GM23338 (cell line): ENCODE measurements around the gene SNX32. TPM values are rescaled to one million over a fixed set of nuclear protein-coding genes. Genes with fewer than 3 reads are reported as not detected.

ENCODE experiments used
- ATAC-seq: fragments of 200-7000 bp; cut with Tn5 transposase; 3 replicates; pipeline ENCODE4 v1.9.1; 2020
- DNase-seq: peaks from one replicate; pipeline ENCODE4 v3.0.0-alpha.2; 2015; ENCODE audit warnings: low spot score
- H2AFZ ChIP-seq: fragments of 200-600 bp; sonication (generic); 2 replicates; pipeline ENCODE4 v1.8.0; 2016; ENCODE audit warnings: antibody characterized with exemption, mild to moderate bottlenecking, moderate library complexity
- H3F3A ChIP-seq: fragments of 200-600 bp; sonication (generic); replicated peaks from 2 replicates; pipeline ENCODE4 v1.8.0; 2017; ENCODE audit warnings: antibody characterized with exemption, mixed run types, low read depth
- H3K27ac ChIP-seq: fragments of 200-600 bp; sonication (generic); 2 replicates; pipeline ENCODE4 v1.6.1; 2016; ENCODE audit warnings: low read depth
- H3K27me3 ChIP-seq: fragments of 200-600 bp; sonication (generic); 2 replicates; pipeline ENCODE4 v1.8.0; 2016; ENCODE audit warnings: mild to moderate bottlenecking, mixed run types, moderate library complexity; ENCODE audit not compliant: insufficient read depth
- H3K36me3 ChIP-seq: fragments of 200-600 bp; sonication (generic); 2 replicates; pipeline ENCODE4 v1.8.0; 2016; ENCODE audit warnings: mild to moderate bottlenecking; ENCODE audit not compliant: insufficient read depth
- H3K4me1 ChIP-seq: fragments of 200-600 bp; sonication (generic); 2 replicates; pipeline ENCODE4 v1.8.0; 2016; ENCODE audit warnings: mild to moderate bottlenecking, moderate library complexity; ENCODE audit not compliant: insufficient read depth
- H3K4me2 ChIP-seq: fragments of 200-600 bp; sonication (generic); 2 replicates; pipeline ENCODE4 v1.7.1; 2017; ENCODE audit warnings: mixed run types
- H3K4me3 ChIP-seq: fragments of 200-600 bp; sonication (generic); 2 replicates; pipeline ENCODE4 v1.6.1; 2016; ENCODE audit warnings: mixed run types
- H3K79me2 ChIP-seq: fragments of 200-600 bp; sonication (generic); replicated peaks from 2 replicates; pipeline ENCODE4 v1.8.0; 2017; ENCODE audit warnings: mild to moderate bottlenecking; ENCODE audit not compliant: insufficient read depth
- H3K9me2 ChIP-seq: fragments of 200-600 bp; sonication (generic); 2 replicates; pipeline ENCODE4 v1.8.0; 2017; ENCODE audit not compliant: insufficient read depth
- H4K20me1 ChIP-seq: fragments of 200-600 bp; sonication (generic); replicated peaks from 2 replicates; pipeline ENCODE4 v1.8.0; 2017; ENCODE audit warnings: mild to moderate bottlenecking; ENCODE audit not compliant: insufficient read depth
- H3K27ac Mint-ChIP-seq: 2 replicates; pipeline ENCODE4 v1.8.0; 2020; ENCODE audit warnings: inconsistent platforms, mild to moderate bottlenecking, moderate library complexity, mixed read lengths
- H3K27me3 Mint-ChIP-seq: 3 replicates; pipeline ENCODE4 v1.8.0; 2022; ENCODE audit warnings: low read depth, mild to moderate bottlenecking, moderate library complexity, mixed read lengths, inconsistent platforms; ENCODE audit not compliant: insufficient read depth, poor library complexity
- H3K36me3 Mint-ChIP-seq: 3 replicates; pipeline ENCODE4 v1.8.0; 2021; ENCODE audit warnings: low read depth, mild to moderate bottlenecking, inconsistent platforms, moderate library complexity, mixed read lengths
- H3K4me1 Mint-ChIP-seq: 3 replicates; pipeline ENCODE4 v1.8.0; 2020; ENCODE audit warnings: mild to moderate bottlenecking, inconsistent platforms, mixed read lengths
- H3K4me3 Mint-ChIP-seq: 3 replicates; pipeline ENCODE4 v1.8.0; 2021; ENCODE audit warnings: moderate library complexity, mild to moderate bottlenecking, inconsistent platforms, mixed read lengths
- H3K9me3 Mint-ChIP-seq: 3 replicates; pipeline ENCODE4 v1.8.0; 2020; ENCODE audit warnings: moderate library complexity, mild to moderate bottlenecking, inconsistent platforms, mixed read lengths
- CREB1 ChIP-seq: fragments of 250-450 bp; sonication (Bioruptor Pico); IDR thresholded peaks from 2 replicates; pipeline ENCODE4 v1.5.0; 2020; ENCODE audit warnings: low read depth, mild to moderate bottlenecking, moderate library complexity
- ETS1 ChIP-seq: IDR thresholded peaks from 2 replicates; pipeline ENCODE4 v1.6.1; 2016; ENCODE audit warnings: antibody characterized with exemption
- EZH2 ChIP-seq: fragments of 200-600 bp; sonication (generic); IDR thresholded peaks from one replicate; pipeline ENCODE4 v1.8.0; 2017; ENCODE audit warnings: antibody characterized with exemption, mild to moderate bottlenecking, low read depth; ENCODE audit not compliant: unreplicated experiment
- JUNB ChIP-seq: IDR thresholded peaks from one replicate; pipeline ENCODE4 v1.6.1; 2016; ENCODE audit warnings: antibody characterized with exemption; ENCODE audit not compliant: unreplicated experiment
- NANOG ChIP-seq: IDR thresholded peaks from 2 replicates; pipeline ENCODE4 v1.6.1; 2016; ENCODE audit warnings: antibody characterized with exemption, borderline replicate concordance
- POLR2AphosphoS5 ChIP-seq: IDR thresholded peaks from 2 replicates; pipeline ENCODE4 v1.6.1; 2016; ENCODE audit warnings: antibody characterized with exemption, low read depth
- REST ChIP-seq: IDR thresholded peaks from one replicate; pipeline ENCODE4 v1.6.1; 2018; ENCODE audit warnings: antibody characterized with exemption; ENCODE audit not compliant: unreplicated experiment
- STAT1 ChIP-seq: IDR thresholded peaks from one replicate; pipeline ENCODE4 v1.6.1; 2016; ENCODE audit warnings: antibody characterized with exemption; ENCODE audit not compliant: unreplicated experiment
- ZNF114 ChIP-seq: fragments of 250-450 bp; sonication (Bioruptor Pico); IDR thresholded peaks from 2 replicates; pipeline ENCODE4 v1.5.0; 2020; ENCODE audit warnings: mild to moderate bottlenecking, moderate library complexity
- ZNF331 ChIP-seq: fragments of 250-450 bp; sonication (Bioruptor Pico); IDR thresholded peaks from 2 replicates; pipeline ENCODE4 v1.5.0; 2020; ENCODE audit warnings: low read depth, mild to moderate bottlenecking, moderate library complexity
- polyA plus RNA-seq: library from polyadenylated mRNA; unstranded; fragments of >200 nt; fragmentation: Nextera tagmentation; extraction: Ambion mirVana; gene quantifications from 2 replicates; pipeline ENCODE4 v1.2.1, GENCODE V29; 2016
- total RNA-seq: library from RNA; depleted of rRNA; stranded (reverse); fragments of >200 nt; shearing (Covaris generic); gene quantifications from 2 replicates; pipeline ENCODE4 v1.2.3, GENCODE V29; 2014
- TF ChIP-seq, protein P1 (sequence below), 2 experiments: fragments of 200-600 bp in 1 of 2; sonication (generic) in 1 of 2; conservative IDR thresholded peaks; 2 replicates each; pipeline versions ENCODE4 v1.5.1 to v1.6.1; 2016 to 2017; ENCODE audit warnings: antibody characterized with exemption in 2 of 2, low read depth in 2 of 2, mild to moderate bottlenecking in 2 of 2, moderate library complexity in 1 of 2

The SNX32 gene
- total and polyA plus RNA-seq, 2 experiments from 2014 or later = 0.49 to 1.2 TPM

DNA sequence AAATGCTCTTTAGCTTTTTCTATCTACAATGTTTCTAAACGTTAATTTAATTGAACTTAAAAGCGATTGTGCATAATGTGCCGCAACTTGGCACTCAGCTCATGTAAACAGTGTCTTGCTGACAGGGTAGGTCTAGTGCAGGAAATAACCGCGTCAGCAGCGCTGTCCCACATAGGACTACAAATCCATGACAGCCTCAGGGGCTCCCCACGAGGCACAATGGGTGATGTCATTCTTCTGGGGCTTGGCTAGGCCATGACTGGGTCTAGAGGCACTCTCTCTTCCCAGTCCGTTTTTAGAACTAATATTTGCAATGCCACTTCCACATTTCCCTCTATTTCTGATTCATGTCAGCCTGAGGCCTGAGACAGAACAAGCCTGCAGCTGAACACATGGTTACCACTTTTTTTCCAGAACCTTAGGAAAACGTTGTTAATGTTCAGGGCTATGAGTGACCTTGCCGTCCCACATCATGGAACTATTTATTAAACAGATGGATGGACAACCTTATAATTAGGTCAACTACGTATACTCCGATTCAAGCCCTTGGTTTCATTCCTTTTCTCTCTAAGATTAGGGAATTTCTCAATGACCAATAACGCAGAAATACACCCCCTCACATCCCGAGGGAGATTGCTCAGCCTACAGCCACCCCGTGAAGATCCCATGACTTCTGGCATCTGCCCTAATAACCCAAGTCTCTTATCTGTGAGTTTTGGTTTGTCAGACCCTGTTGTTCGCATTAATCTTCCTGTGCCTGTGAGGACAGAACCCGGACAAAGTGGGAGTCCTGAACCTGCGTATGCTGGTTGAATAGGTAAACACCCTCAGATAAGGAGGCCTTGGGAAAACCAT lies 19.4 kb upstream of the SNX32 start:
- DNase-seq = no peak
- no peak overlapping the region for H3K27ac ChIP-seq
- H3K4me1 ChIP-seq = no peaks in the 10 kb centered on the region; the same call in 1 of the 2 replicates
- no peaks in the 10 kb centered on the region for H3K79me2 ChIP-seq
- no peak overlapping the region for H3K4me2 ChIP-seq
- H3K9me2 ChIP-seq = no peaks in the 10 kb centered on the region
- H3F3A ChIP-seq = 0 out of 2 replicates have a peak, but pooled peaks cover 4% of the 10 kb centered on the region
- peaks cover 12% of the 10 kb centered on the region for H3K27me3 Mint-ChIP-seq
- no peaks in the 10 kb centered on the region; the same call in 1 of the 3 replicates for H3K36me3 Mint-ChIP-seq
- H3K4me1 Mint-ChIP-seq = no peaks in the 10 kb centered on the region
- no peak overlapping the region for H2AFZ ChIP-seq
- H3K4me3 Mint-ChIP-seq = no peak overlapping the region
- TF ChIP-seq ETS1 = no peak
- TF ChIP-seq EZH2 = no peak
- TF ChIP-seq ZNF114 (CRISPR knock-in tag) = no peak
- TF ChIP-seq NANOG = no peak
- TF ChIP-seq JUNB = no peak
- no peak for TF ChIP-seq STAT1
- TF ChIP-seq REST = no peak
- no peak for TF ChIP-seq CREB1 (CRISPR knock-in tag)
- no peak for TF ChIP-seq ZNF331 (CRISPR knock-in tag)
- no peaks in the 10 kb centered on the region; the same call in 2 of the 3 replicates for H3K9me3 Mint-ChIP-seq
- no peak for ATAC-seq
- H4K20me1 ChIP-seq = no peaks in the 10 kb centered on the region
- H3K36me3 ChIP-seq = no peaks in the 10 kb centered on the region
- peaks cover 12% of the 10 kb centered on the region for H3K27me3 ChIP-seq
- no peak overlapping the region for H3K27ac Mint-ChIP-seq
- H3K4me3 ChIP-seq = no peak overlapping the region

GRCh38 chr11:65814986-65815565 lies 18.7 kb upstream of the SNX32 start:
- Histone ChIP-seq H3K27me3 (peaks cover 12% of the 10 kb centered on the region), H3K36me3 (no peaks in the 10 kb centered on the region), H3K4me2 (no peak overlapping the region), H4K20me1 (no peaks in the 10 kb centered on the region), H3K79me2 (no peaks in the 10 kb centered on the region), H3K4me1 (no peaks in the 10 kb centered on the region; the same call in 1 of the 2 replicates), H3F3A (0 out of 2 replicates have a peak, but pooled peaks cover 4% of the 10 kb centered on the region), H3K27ac (no peak overlapping the region), H2AFZ (no peak overlapping the region), H3K9me2 (no peaks in the 10 kb centered on the region), H3K4me3 (no peak overlapping the region)
- Mint-ChIP-seq H3K4me3 (no peak overlapping the region; the same call in 2 of the 3 replicates), H3K4me1 (no peaks in the 10 kb centered on the region), H3K36me3 (no peaks in the 10 kb centered on the region; the same call in 1 of the 3 replicates), H3K27me3 (peaks cover 11% of the 10 kb centered on the region), H3K9me3 (no peaks in the 10 kb centered on the region; the same call in 2 of the 3 replicates), H3K27ac (no peak overlapping the region)
- no peak for DNase-seq
- ATAC-seq = no peak
- TF ChIP-seq POLR2AphosphoS5 = no peak
- no peak for TF ChIP-seq REST
- no peak for TF ChIP-seq NANOG
- TF ChIP-seq ZNF331 (CRISPR knock-in tag) = no peak
- TF ChIP-seq, protein P1, sequence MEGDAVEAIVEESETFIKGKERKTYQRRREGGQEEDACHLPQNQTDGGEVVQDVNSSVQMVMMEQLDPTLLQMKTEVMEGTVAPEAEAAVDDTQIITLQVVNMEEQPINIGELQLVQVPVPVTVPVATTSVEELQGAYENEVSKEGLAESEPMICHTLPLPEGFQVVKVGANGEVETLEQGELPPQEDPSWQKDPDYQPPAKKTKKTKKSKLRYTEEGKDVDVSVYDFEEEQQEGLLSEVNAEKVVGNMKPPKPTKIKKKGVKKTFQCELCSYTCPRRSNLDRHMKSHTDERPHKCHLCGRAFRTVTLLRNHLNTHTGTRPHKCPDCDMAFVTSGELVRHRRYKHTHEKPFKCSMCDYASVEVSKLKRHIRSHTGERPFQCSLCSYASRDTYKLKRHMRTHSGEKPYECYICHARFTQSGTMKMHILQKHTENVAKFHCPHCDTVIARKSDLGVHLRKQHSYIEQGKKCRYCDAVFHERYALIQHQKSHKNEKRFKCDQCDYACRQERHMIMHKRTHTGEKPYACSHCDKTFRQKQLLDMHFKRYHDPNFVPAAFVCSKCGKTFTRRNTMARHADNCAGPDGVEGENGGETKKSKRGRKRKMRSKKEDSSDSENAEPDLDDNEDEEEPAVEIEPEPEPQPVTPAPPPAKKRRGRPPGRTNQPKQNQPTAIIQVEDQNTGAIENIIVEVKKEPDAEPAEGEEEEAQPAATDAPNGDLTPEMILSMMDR (conservative IDR thresholded peaks at IDR 0.05; ENCODE audit: low read depth in 2 of 2) = no peak
- TF ChIP-seq CREB1 (CRISPR knock-in tag) = no peak
- no peak for TF ChIP-seq EZH2
- no peak for TF ChIP-seq ZNF114 (CRISPR knock-in tag)
